SK-N-MC (cell line): ENCODE measurements around the gene ADCY2.
"Not testable (repeated sequence)": the region's sequence is repeated elsewhere in the genome, so short reads cannot be mapped to it uniquely, and the experiment has no call there.

Source experiments
- DNase-seq: peaks from one replicate; pipeline ENCODE4 v3.0.0-alpha.2; 2011; ENCODE audit warnings: low read depth, low spot score
- H3K27ac ChIP-seq: fragments of 200-600 bp; sonication (generic); 2 replicates; pipeline ENCODE4 v1.5.1; 2016; ENCODE audit warnings: mixed run types
- H3K36me3 ChIP-seq: fragments of 200-600 bp; sonication (generic); 2 replicates; pipeline ENCODE4 v1.6.1; 2017; ENCODE audit warnings: antibody characterized with exemption, low read length, mixed read lengths; ENCODE audit not compliant: insufficient read depth
- H3K4me3 ChIP-seq: fragments of 200-600 bp; sonication (generic); 2 replicates; pipeline ENCODE4 v1.5.1; 2016
- H3K9ac ChIP-seq: fragments of 200-600 bp; sonication (generic); 2 replicates; pipeline ENCODE4 v1.8.0; 2017; ENCODE audit warnings: mixed run types, mixed read lengths; ENCODE audit not compliant: insufficient read length
- H3K9me3 ChIP-seq: fragments of 200-600 bp; sonication (generic); 2 replicates; pipeline ENCODE4 v1.6.1; 2017; ENCODE audit warnings: low read depth, mild to moderate bottlenecking, antibody characterized with exemption, low read length, moderate library complexity, mixed read lengths
- EZH2 ChIP-seq: fragments of 200-600 bp; sonication (generic); IDR thresholded peaks from one replicate; pipeline ENCODE4 v1.6.1; 2017; ENCODE audit warnings: antibody characterized with exemption
- FOXP2 ChIP-seq: optimal IDR thresholded peaks from 2 replicates; pipeline ENCODE3; 2011; ENCODE audit warnings: mild to moderate bottlenecking, moderate library complexity; ENCODE audit not compliant: insufficient read depth; ENCODE audit errors: extremely low read length, control extremely low read depth
- POLR2AphosphoS5 ChIP-seq: IDR thresholded peaks from 2 replicates; pipeline ENCODE4 v1.6.1; 2012; ENCODE audit warnings: mild to moderate bottlenecking, low read depth, low read length, borderline replicate concordance

ADCY2 gene

GRCh38 chr5:7422316-7423106 is 26.6 kb downstream of the ADCY2 start:
- no peak for DNase-seq
- no peak overlapping the region for H3K9ac ChIP-seq
- no peak overlapping the region for H3K27ac ChIP-seq
- no peaks in the 10 kb centered on the region for H3K9me3 ChIP-seq
- no peak overlapping the region for H3K4me3 ChIP-seq
- no peaks in the 10 kb centered on the region for H3K36me3 ChIP-seq
- TF ChIP-seq POLR2AphosphoS5 (no peak), EZH2 (no peak)

- H3K4me3 ChIP-seq, H3K9ac ChIP-seq, H3K27ac ChIP-seq, H3K9me3 ChIP-seq, DNase-seq, H3K36me3 ChIP-seq: not testable (repeated sequence)
Observed at GRCh38 chr5:7423231-7423630, 27.3 kb downstream of the ADCY2 start.

GRCh38 chr5:7425830-7426229 is 29.9 kb downstream of the ADCY2 start:
- no peak for DNase-seq
- TF ChIP-seq EZH2 (no peak), POLR2AphosphoS5 (no peak), FOXP2 (no peak)
- Histone ChIP-seq H3K9ac (no peak overlapping the region), H3K9me3 (no peaks in the 10 kb centered on the region), H3K36me3 (no peaks in the 10 kb centered on the region), H3K27ac (no peak overlapping the region), H3K4me3 (no peak overlapping the region)

- no peak for TF ChIP-seq EZH2
- TF ChIP-seq FOXP2, result no peak
- no peak for TF ChIP-seq POLR2AphosphoS5
- Histone ChIP-seq H3K9ac (no peak overlapping the region), H3K9me3 (no peaks in the 10 kb centered on the region), H3K4me3 (no peak overlapping the region), H3K36me3 (no peaks in the 10 kb centered on the region), H3K27ac (no peak overlapping the region)
- DNase-seq, result no peak
Observed at GRCh38 chr5:7426284-7426683, 30.3 kb downstream of the ADCY2 start.

GRCh38 chr5:7434914-7435313 is 39.0 kb downstream of the ADCY2 start:
- no peak for TF ChIP-seq FOXP2
- Histone ChIP-seq H3K9me3 (no peaks in the 10 kb centered on the region), H3K9ac (no peak overlapping the region), H3K4me3 (no peak overlapping the region), H3K36me3 (no peaks in the 10 kb centered on the region), H3K27ac (no peak overlapping the region)
- DNase-seq, result no peak

GRCh38 chr5:7435503-7435902 is 39.6 kb downstream of the ADCY2 start:
- no peak for DNase-seq
- TF ChIP-seq EZH2 (no peak), POLR2AphosphoS5 (no peak), FOXP2 (no peak)
- H3K27ac ChIP-seq, result no peak overlapping the region
- H3K4me3 ChIP-seq, result no peak overlapping the region
- H3K9ac ChIP-seq, result no peak overlapping the region
- H3K36me3 ChIP-seq, result no peaks in the 10 kb centered on the region
- no peaks in the 10 kb centered on the region for H3K9me3 ChIP-seq

- TF ChIP-seq FOXP2, result no peak
- TF ChIP-seq EZH2, result no peak
- no peak for TF ChIP-seq POLR2AphosphoS5
- no peak overlapping the region for H3K4me3 ChIP-seq
- no peaks in the 10 kb centered on the region for H3K9me3 ChIP-seq
- no peak overlapping the region for H3K9ac ChIP-seq
- H3K27ac ChIP-seq, result no peak overlapping the region
- no peak for DNase-seq
- H3K36me3 ChIP-seq, result no peaks in the 10 kb centered on the region
Observed at GRCh38 chr5:7436521-7436920, 40.6 kb downstream of the ADCY2 start.

- no peak for TF ChIP-seq POLR2AphosphoS5
- no peak for TF ChIP-seq FOXP2
- TF ChIP-seq EZH2, result no peak
- Histone ChIP-seq H3K36me3 (no peaks in the 10 kb centered on the region), H3K9me3 (no peaks in the 10 kb centered on the region), H3K9ac (no peak overlapping the region), H3K4me3 (no peak overlapping the region), H3K27ac (no peak overlapping the region)
- DNase-seq, result no peak
Observed at GRCh38 chr5:7437836-7438235, 41.9 kb downstream of the ADCY2 start.

GRCh38 chr5:7445068-7445467 is 49.1 kb downstream of the ADCY2 start:
- no peak overlapping the region for H3K4me3 ChIP-seq
- H3K9me3 ChIP-seq, result no peaks in the 10 kb centered on the region
- no peak overlapping the region for H3K9ac ChIP-seq
- H3K27ac ChIP-seq, result no peak overlapping the region
- TF ChIP-seq EZH2 (no peak), FOXP2 (no peak), POLR2AphosphoS5 (no peak)
- DNase-seq, result no peak
- H3K36me3 ChIP-seq, result no peaks in the 10 kb centered on the region
